GM21825 (cell line): ENCODE data around the gene SUPT4H1.

Source experiments
- ATAC-seq: cut with Tn5 transposase; IDR thresholded peaks from one replicate; pipeline ENCODE4 v1.9.1; 2021; ENCODE audit warnings: mild to moderate bottlenecking, moderate library complexity; ENCODE audit not compliant: unreplicated experiment

SUPT4H1 gene

DNA sequence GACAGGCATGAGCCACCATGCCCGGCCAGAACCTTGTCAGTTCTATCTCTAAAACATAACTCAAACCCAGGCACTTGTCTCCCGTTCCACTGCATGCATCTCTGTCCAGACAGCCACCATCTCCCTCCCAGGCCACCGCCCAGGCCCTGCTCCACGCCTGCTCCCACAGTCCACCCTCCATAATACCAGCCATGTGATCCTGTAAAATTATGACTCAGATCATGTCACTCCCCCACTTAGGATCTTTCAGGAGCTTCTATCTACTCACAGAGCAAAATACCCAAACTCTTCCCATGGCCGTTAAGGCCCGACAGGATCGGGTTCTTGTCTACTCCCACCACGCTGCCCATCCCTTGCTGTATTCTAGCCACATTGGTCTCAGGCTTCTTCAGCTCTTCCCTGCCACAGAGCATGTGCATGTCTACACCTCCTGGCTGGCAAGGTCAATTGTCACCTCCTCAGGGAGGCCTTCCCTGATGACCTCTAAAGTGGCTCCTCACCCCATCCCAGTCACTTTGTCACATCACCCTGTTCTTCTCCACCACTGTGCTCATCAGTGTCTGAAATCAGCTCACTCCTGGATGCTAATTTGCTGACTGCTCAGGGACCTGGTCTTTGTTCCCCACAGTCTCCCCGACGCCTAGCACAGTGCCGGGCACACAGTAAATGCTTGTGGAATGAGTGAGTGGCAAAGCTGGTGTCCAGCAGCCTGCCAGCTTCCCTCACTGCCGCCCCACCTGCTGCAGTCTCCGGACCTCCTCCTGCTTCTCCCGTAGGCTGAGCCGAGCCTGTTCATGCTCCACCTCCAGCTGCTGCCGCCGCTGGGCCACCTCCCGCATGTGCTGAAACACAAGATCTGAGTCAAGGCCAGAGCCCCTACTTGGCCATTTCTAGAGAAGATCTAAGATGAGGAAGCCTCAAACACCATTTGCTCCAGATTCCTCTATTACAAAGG lies 30.2 kb downstream of the SUPT4H1 start:
- ATAC-seq, result no peak

GRCh38 chr17:58320570-58321323 lies 31.3 kb downstream of the SUPT4H1 start:
- no peak for ATAC-seq

DNA sequence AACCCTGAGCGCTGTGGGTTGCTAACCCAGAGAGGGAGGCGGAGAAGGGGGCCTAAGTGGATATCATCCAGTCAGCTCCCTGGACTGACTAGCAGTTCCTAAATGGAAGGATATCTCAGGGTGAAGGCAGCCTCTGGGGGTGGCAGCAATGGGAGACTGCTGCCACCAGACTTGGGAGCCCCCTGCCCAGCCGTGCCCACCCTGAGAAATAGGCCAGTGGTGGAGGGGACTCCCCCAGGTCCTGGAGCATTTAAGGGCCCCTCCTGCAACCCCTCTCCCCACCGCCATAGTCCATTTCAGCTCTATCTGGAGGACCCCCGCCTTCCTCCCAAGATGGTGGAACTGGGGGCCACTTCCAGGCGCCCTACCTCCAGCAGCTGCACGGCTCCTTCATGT lies 31.8 kb downstream of the SUPT4H1 start:
- ATAC-seq, result no peak

GRCh38 chr17:58319173-58320162 lies 32.5 kb downstream of the SUPT4H1 start:
- ATAC-seq, result no peak

GRCh38 chr17:58318627-58319172 lies 33.3 kb downstream of the SUPT4H1 start:
- no peak for ATAC-seq

DNA sequence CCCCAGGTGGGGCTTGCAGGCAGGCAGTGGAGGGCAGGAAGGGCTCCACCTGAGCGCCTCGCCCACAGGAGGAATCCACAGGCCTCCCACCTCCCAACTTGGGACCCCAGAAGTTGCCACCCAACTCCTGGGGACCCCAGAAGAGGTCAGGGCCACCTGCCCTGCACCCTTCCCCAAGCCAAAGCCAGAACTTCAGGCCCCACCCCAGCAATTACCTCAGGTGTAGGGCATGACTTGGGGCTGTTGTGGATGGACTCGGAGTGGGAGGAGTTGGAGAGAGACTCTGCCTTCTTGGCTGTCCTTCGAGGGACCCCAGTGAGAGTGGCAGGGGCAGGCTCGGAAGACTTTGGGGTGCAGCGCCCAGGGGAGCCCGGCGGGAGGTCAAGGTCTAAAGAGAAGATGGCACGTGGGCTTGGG lies 33.9 kb downstream of the SUPT4H1 start:
- ATAC-seq, result no peak

- ATAC-seq, result peak; percentile 66
These were observed 34.5 kb downstream of the SUPT4H1 start for GRCh38 chr17:58317421-58318064.

- ATAC-seq, result no peak
These were observed 35.6 kb downstream of the SUPT4H1 start for GRCh38 chr17:58316260-58316960.

- no peak for ATAC-seq
These were observed 36.3 kb downstream of the SUPT4H1 start for GRCh38 chr17:58315750-58316149.

DNA sequence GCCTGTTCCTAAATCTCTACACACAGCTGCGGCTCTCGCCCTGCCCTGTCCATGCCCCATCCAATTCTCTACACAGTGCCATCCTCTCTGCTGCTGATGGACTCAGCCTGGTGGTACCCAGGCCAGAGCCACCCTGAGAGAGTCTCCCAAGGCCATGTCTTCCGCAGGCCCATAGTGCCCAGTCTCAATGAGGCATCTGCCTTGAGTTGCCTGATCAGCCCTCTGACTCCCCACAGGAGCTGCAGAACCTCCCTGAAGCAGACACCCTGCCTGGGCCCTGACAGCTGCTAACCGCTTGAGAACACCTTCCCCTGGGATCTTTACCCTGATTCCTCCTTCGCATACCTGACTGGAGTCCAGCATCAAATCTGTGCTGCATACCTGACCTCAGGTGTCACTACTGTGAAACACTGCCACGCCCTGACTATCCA lies 36.7 kb downstream of the SUPT4H1 start:
- ATAC-seq, result no peak

GRCh38 chr17:58314706-58315015 lies 37.3 kb downstream of the SUPT4H1 start:
- ATAC-seq, result no peak

DNA sequence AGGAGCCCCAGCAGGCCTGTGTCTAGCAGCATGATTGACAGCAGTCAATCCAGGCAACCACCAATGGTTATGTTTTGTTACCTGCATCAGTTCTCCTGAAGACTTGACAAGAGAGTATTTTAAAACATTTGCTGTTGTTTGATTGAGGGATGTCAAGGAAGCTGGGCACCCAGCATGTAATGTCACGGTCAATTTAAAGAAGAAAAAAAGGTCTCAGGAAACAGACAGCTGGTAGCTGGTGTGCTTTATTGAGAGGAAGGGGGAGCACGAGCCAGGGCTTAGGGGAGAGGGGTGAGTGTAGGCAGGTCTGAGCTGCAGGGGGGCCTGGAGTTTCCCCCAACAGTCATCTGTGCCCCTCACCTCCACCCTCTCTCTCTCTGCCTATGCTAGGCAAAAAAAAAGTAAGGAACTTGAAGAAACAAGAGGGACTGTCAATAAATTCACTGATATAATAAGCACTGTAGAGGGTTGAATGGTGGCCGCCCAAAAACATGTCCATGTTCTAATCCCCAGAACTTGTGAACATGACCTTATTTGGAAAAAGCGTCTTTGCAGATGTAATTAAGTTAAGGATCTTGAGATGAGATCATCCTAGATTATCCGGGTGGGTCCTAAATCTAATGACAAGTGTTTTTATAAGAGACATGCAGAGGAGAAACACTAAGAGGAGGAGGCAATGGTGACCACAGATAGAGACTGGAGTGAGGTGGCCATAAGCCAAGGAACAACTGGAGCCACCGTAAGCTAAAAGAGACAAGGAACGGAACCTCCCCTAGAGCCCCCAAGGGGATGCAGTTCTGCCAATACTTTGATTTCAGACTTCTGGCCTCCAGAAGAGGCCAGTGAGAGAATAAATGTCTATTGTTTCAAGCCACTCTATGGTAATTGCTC lies 37.9 kb downstream of the SUPT4H1 start:
- no peak for ATAC-seq

GRCh38 chr17:58312829-58313228 lies 39.2 kb downstream of the SUPT4H1 start:
- no peak for ATAC-seq

DNA sequence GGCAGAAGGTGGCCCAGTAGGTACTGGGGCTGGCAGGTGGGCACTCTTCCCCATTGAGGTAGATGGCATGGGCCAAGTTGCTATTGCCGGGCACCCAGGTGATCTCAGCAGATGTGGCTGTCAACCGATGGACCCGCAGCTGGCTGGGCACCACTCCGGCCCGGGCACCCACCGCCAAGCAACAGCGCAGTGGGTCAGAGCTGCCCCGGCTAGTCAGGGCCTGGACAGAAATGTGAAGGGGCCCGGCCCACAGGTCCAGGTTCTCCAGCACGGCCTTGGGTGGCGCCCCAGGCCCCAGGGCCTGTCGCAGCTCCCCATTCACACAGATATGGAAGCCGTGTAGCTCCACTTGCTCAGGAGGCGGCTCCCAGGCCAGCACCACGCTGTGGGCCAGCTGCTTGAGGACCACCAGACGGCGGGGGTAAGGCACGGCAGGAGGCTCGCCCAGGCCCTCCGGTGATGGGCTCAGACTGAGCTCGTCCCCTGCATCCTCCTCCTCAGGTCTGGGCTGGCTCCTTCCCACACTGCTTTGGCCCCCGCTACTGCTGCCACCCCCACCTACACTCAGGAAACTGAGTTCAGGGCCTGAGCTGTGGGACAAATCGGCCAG lies 39.9 kb downstream of the SUPT4H1 start:
- ATAC-seq, result no peak

- ATAC-seq, result no peak
These were observed 40.5 kb downstream of the SUPT4H1 start for GRCh38 chr17:58311429-58311894.

DNA sequence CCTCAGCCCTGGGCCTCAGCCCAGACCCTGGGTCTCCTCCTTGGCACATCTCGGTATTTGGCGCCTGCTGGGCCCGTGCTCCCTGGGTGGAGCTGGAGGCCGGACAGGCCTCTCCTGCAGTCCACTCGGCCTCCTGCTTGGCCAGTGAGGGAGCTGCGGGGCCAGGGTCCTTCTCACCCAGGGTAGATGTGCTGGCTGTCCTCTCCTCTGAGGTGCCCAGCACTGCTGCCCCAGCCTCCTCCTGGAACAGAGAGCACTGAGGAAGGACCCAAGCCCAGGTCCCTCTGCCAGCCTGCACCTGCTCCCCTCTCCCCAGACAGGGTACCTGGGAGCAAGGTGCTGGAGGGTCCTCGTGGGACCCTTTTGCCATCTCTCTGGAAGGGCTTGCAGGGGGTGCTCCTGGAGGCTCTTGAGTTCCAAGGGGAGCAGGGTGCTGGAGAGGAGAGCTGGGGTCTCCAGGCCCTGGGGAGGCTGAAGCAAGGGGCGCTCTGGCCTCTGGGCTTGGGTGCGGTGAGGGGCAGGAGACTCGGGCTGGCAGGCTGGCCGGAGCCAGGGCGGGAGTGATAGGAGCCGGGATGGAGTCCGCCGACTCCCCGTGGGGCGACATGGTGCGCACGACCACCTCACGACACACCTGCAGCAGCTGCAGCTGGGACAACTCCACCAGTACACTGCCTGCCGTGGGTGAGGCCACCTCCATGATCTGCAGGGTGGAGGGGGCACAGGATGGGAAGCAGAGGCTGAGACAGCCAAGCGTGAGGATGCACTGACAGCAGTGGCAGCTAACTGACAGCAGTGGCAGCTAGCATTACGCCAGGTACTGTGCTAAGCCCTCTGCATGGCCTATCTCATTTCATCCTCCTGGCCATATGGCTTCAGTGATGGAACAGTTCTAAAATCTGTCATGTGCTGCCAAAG lies 41.2 kb downstream of the SUPT4H1 start:
- no peak for ATAC-seq

DNA sequence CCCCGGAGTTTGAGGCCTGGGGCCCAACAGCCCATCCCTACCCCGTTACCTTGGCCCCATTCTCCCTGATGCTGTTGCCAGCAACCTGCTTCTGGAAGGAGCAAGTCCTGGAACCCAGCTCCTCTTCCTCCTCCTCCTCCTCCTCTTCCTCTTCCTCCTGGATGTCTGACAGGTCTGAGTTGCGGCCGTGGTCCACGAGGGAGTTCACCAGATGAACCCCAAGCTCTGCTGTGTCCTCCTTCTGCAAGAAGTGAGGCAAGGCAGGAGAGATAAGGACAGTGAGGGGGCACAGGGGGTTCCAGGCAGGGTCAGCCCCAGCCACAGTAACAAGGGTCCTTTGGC lies 42.1 kb downstream of the SUPT4H1 start:
- ATAC-seq, result no peak
